Activated gamma-delta T cell treated with anti-CD3 and anti-CD28 coated beads, Interleukin-2, amount 50 U/mL, for 16 hours (primary cell): ENCODE results near the gene UPK3A.
"Not testable (repeated sequence)": the region's sequence is repeated elsewhere in the genome, so short reads cannot be mapped to it uniquely, and the experiment has no call there.

ENCODE experiments used
- DNase-seq: peaks from one replicate; pipeline ENCODE4 v3.0.0-alpha.2; 2020; ENCODE audit warnings: low read depth

Gene UPK3A

GRCh38 chr22:45257941-45258340 lies 26.8 kb upstream of the UPK3A start:
- DNase-seq = not testable (repeated sequence)

GRCh38 chr22:45259754-45260394 lies 24.9 kb upstream of the UPK3A start:
- DNase-seq = no peak

DNA sequence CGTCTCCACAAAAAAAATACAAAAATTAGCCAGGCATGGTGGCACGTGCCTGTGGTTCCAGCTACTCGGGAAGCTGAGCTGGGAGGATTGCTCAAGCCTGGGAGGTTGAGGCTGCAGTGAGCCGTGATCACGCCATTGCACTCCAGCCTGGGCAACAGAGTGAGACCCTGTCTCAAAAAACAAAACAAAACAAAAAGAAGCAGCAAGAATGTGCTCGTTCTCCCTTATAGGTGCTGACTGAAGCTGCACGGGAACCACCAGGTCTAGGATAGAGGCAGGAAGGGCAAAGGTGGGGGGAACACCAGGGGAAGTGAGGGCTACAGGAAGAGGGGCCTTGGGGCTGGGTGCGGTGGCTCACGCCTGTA lies 24.4 kb upstream of the UPK3A start:
- DNase-seq = not testable (repeated sequence)

- no peak for DNase-seq
Measured at GRCh38 chr22:45261407-45262088, 23.2 kb upstream of the UPK3A start.

DNA sequence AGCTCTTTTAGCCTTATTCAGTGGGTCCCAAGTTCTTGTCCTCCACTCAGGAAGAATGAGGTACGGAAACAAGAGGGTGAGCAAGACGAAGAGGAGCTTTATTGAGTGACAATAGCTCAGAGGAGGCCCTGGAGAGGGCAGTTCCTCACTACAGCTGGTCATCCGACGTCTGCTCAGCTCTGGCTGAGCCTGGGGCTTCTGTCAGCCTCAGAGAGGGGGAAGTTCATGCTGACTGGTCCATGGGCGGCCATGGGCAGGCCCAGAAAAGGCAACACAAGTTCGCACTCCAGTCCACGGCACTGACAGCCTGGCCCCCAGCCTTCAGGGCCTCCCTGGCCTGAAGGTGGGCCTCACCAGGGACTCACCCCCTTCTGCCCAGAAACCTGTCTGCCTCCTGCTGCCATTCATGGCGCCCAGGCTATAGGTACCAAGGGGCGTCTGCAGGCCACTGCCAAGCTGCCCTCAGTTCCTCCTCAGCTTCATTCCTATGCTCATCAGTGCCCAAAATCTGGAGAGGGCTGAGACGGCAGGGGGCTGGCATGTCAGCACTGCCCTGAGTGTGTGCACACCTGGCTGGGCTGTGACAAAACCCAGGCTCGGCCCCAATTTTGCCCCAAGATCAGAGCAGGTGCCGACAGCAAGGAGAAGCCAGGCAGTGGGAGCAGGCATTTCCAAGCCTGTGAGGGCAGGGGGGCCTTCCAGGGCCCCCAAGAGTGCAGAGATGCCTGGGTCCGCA lies 22.4 kb upstream of the UPK3A start:
- no peak for DNase-seq

DNA sequence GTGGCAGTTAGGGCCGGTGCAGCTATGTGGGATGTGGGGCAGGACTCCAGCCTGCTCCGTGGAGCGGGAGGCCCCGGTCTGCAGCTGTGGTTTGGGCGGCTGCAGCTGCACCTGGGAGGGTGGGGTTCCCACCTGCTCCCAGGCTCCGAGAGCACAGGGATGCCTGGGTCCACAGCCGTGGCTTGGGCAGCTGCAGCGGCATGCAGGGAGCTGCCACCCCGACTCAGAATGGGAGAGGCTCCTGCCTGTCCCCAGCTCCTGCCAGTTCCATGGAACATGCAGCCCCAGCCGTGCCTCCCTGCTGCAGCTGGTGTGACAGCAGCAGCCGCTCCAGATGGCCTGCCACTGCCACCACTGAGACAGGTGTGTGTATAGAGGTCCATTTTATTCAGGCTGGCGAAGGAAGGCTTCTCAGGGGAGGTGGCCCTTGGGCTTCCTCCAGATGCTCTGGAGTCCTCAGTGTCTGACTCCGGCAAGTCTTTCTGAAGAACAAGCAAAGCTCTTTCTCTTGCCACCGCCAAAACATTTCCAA lies 21.8 kb upstream of the UPK3A start:
- DNase-seq = no peak

DNA sequence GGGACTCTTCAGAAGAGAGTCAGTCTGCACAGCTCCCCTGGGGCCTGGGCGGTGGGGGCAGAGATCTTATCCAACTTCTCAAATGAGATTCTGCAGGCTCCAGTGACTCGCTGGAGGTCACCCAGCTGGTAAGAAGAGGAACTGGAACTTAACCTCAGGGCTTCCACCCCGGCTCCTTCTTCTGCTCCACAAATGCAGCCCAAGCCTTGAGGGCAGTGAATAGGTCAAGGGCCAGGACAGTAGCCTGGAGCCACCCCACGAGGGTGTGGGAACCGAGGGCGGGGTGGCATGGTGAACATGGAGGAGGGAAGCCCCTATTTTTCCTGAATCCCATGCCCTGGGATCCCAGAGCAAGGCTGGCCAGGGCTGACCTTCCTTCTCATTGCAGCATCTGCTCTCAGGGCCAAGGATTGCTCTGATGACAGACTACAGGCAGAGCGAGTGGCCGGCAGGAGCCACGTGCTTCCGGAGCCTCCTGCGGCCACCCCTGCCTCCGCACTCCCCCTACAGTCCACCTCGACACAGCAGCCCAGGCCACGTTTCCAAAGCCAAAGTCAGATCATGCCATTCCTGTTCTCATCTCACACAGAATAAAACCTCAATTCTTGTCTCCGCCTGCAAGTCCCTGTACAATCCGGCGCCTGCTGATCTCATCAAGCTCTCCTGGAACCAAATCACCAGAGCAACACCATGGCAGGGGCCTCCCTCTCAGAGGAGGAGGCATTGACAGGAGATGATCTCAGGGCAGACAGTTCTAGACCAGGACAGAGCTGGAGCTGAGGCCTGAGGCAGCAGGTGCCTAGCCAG lies 21.1 kb upstream of the UPK3A start:
- no peak for DNase-seq

- no peak for DNase-seq
Measured at GRCh38 chr22:45265535-45265934, 19.2 kb upstream of the UPK3A start.

GRCh38 chr22:45268167-45268957 lies 16.4 kb upstream of the UPK3A start:
- no peak for DNase-seq

DNA sequence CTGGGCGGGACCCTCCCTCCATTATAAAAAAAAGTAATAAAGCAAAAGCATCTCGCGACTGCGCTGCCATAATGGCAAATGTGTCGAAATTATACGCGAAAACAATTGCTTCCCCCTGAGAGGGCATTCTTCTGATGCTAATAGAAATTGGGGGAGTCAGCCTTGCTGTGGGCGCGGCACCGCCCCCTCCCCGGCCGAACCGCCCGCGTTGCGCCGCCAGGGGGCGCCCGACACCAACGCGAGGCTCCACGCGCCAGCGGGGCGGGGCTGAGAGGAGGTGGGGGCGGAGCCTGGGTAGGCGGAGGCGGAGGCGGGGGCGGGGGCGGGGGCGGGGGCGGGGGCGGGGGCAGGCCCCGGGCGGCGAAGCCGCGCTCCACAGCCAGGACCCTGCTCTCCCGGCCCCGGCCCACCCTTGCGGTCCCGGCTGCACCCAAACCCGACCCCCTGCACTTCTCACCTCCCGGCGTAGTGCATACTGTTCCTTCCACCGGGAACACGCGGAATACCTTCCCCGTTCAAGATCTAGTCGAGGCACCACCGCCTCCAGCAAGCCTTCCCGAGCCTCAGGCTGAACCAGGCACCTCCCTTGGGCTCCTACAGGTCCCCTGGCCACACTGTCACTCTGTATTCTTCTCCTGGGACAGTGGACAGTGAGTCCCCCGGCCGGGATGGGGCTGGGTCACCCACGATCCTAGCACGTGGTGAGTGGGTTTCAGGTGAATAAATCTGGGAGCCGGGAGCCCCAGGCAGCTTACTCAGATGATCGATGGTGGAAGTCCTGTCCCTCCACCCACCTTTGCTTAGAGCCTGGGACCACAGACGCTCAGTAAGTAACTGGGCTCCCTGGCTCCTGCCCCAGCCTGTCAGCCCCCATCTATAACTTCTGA lies 15.5 kb upstream of the UPK3A start:
- peak; percentile 86 for DNase-seq

GRCh38 chr22:45270095-45271020 lies 14.4 kb upstream of the UPK3A start:
- DNase-seq = no peak

GRCh38 chr22:45271667-45272201 lies 13.0 kb upstream of the UPK3A start:
- DNase-seq = no peak

- DNase-seq = no peak
Measured at GRCh38 chr22:45272498-45272897, 12.3 kb upstream of the UPK3A start.

DNA sequence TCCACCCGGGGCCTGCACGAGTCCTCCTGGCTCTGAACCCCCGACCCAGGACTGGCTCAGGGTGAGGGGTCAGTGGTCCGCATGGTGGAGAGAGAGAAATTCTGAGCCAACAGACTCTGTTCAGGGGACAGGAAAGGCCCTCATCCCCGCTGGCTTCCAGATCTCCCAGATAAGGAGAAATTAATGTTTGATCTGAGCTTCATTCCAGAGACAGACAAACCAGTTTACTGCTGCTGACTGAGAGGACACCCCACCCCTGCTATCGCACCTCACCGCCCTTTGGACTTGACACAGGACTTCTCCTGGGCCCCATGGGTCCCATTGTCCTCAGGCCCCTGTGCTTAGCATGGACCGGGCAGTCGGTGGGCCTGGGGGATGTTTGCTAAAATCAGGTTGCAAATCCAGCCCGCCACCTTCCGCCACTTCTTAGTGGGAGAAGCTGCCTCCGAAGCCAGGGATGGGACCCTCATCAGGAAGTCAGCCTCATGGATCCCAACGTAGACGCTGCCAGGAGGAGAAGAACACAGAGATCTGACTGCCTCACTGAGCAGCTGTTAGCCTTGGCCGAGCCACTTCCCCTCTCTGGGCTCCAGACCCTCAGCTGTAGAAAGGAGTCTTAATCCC lies 11.2 kb upstream of the UPK3A start:
- no peak for DNase-seq

DNA sequence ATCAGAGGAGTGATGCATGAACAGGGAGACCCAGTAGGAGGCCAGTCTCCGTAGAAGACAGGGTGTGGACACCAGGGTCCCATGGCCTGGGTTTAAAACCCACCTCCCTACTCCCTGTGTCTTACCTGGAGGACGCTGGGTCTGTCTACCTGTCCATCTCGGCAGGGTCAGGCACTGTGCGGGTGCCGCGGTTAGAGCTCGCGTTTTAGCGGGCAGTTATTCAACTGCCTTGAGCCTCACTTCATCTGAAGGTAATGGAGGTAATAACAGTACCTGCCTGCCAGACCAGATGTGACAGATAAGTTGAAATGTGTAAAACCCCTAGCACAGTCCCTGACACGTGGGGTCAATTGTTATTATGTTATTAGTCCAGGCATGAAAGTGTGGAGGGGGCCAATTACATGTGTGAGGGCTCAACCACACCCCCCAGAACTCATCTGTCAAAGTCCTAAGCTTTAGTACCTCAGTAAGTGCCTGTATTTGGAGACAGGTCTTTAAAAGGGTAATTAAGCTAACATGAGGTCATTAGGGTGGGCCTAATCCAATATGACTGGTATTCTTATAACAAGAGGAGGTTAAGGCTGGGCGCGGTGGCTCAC lies 8.1 kb upstream of the UPK3A start:
- DNase-seq = no peak

DNA sequence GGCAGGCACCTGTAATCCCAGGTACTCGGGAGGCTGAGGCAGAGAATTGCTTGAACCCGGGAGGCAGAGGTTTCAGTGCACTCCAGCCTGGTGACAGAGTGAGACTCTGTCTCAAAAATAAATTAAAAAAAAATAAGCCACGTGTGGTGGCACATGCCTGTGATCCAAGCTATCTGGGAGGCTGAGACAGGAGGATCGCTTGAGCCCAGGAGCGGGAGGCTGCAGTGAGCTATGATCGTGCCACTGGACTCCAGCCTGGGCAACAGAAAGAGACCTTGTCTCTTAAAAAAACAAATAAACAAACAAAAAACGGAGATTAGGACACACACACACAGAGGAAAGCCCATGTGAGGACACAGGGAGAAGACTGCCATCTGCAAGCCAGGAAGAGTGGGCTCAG lies 7.0 kb upstream of the UPK3A start:
- not testable (repeated sequence) for DNase-seq

- DNase-seq = no peak
Measured at GRCh38 chr22:45278125-45278524, 6.6 kb upstream of the UPK3A start.

DNA sequence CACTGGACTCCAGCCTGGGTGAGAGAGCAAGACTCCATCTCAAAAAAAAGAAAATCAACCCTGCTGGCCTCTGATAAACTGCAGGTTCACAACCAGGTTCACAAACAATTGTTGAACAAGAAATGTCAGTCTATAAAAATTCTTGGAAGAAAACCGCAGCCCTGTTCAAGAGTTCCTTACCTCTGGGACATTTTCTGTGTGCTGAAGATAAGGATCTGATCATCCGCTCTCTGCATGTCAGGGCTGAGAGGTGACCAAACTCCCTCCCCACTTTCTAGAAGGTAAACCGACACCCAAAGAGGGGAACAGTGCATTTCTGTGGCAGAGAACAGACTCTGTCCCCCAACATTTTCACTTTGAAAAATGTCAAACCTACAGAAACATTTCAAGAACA lies 4.2 kb upstream of the UPK3A start:
- DNase-seq = no peak
